Subcutaneous abdominal adipose tissue (tissue), 5 donors: Measurements from ENCODE around the gene KCNJ10.

Experiments used
- H3K27ac ChIP-seq: one replicate; pipeline ENCODE4 v1.7.0; 2013; ENCODE audit warnings: low read depth, mild to moderate bottlenecking, inconsistent platforms, low read length, moderate library complexity
- H3K27me3 ChIP-seq, 5 donors: one replicate each; pipeline ENCODE4 v1.7.0; 2013; ENCODE audit warnings: low read length in 5 of 5, inconsistent platforms in 1 of 5; ENCODE audit not compliant: control insufficient read depth in 5 of 5, insufficient read depth in 4 of 5
- H3K36me3 ChIP-seq, 5 donors: one replicate each; pipeline ENCODE4 v1.7.0; 2013; ENCODE audit warnings: low read length in 5 of 5; ENCODE audit not compliant: control insufficient read depth in 5 of 5, insufficient read depth in 5 of 5
- H3K4me1 ChIP-seq, 5 donors: one replicate each; pipeline ENCODE4 v1.7.0; 2013; ENCODE audit warnings: low read length in 5 of 5, mild to moderate bottlenecking in 3 of 5, moderate library complexity in 1 of 5; ENCODE audit not compliant: control insufficient read depth in 5 of 5, insufficient read depth in 5 of 5
- H3K4me3 ChIP-seq, 5 donors: one replicate each; pipeline ENCODE4 v1.7.0; 2013; ENCODE audit warnings: low read length in 5 of 5, low read depth in 1 of 5
- H3K9ac ChIP-seq, 5 donors: one replicate each; pipeline ENCODE4 v1.7.0; 2013; ENCODE audit warnings: low read length in 5 of 5, mild to moderate bottlenecking in 4 of 5, moderate library complexity in 3 of 5
- H3K9me3 ChIP-seq, 5 donors: one replicate each; pipeline ENCODE4 v1.7.0; 2013; ENCODE audit warnings: low read length in 5 of 5; ENCODE audit not compliant: control insufficient read depth in 5 of 5
- donor health status: healthy.
- donor health status: healthy.
- donor health status: healthy.
- donor health status: healthy.
- donor health status: healthy.

The KCNJ10 gene

DNA sequence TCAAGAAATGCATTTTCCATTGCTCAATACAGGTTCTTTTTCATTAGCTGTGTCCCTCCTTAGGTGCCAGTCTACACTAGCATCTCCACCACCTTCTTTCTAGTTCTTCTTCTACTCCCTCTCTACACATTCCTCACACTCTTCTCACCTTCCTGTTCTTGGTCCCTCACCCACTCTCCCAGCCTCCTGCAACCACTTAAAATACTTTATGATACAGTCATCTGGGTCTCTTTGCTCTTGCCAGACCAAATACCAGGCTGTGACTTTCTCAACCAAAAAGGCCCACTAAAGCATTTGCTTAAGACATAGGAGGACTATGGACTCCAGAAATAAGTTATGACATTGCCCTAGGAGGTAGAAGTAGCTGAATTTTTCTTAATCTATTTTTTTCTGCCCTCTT lies 73.3 kb downstream of the KCNJ10 start:
- H3K9me3 ChIP-seq: no peaks in the 10 kb centered on the region
- no peaks in the 10 kb centered on the region for H3K36me3 ChIP-seq
- H3K27me3 ChIP-seq: no peaks in the 10 kb centered on the region
- no peak overlapping the region for H3K4me3 ChIP-seq
- no peak overlapping the region for H3K9ac ChIP-seq
- no peak overlapping the region for H3K27ac ChIP-seq
- peaks cover 0 to 4% (median 2%) of the 10 kb centered on the region in 5 donors for H3K4me1 ChIP-seq

DNA sequence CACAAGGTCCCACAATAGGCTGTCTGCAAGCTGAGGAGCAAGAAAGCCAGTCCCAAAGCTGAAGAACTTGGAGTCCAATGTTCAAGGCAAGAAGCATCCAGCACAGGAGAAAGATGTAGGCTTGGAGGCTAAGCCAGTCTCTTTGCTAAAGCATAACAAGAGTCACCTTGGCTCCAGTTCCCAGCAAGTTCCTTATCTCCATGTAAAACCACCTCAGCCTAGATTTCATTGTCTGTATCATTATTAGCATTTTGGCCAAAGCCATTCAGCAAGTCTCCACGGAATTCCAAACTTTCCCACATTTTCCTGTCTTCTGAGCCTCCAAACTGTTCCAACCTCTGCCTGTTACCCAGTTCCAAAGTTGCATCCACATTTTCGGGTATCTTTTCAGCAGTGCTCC lies 75.1 kb downstream of the KCNJ10 start:
- Histone ChIP-seq H3K27me3 (no peaks in the 10 kb centered on the region), H3K4me1 (peaks cover 2 to 9% (median 5%) of the 10 kb centered on the region in 5 donors), H3K4me3 (no peak overlapping the region), H3K36me3 (no peaks in the 10 kb centered on the region), H3K9ac (no peak overlapping the region), H3K27ac (no peak overlapping the region), H3K9me3 (no peaks in the 10 kb centered on the region)

DNA sequence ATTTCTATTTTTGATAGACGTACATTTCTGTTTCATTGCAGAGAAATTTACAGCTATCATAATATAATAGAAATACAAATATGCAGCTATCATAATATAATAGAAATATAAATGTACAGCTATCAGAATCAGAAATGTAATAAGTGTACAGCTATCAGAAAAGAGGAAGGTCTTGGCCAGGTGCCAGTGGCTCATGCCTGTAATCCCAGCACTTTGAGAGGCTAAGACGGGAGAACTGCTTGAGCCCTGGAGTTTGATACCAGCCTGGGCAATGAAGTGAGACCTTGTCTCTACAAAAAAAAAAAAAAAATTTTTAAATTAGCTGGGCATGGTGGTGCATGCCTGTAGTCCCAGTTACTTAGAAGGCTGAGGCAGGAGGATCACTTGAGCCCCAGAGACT lies 76.0 kb downstream of the KCNJ10 start:
- no peaks in the 10 kb centered on the region for H3K36me3 ChIP-seq
- no peak overlapping the region for H3K27ac ChIP-seq
- H3K27me3 ChIP-seq: no peaks in the 10 kb centered on the region
- H3K4me1 ChIP-seq: peaks cover 2 to 9% (median 5%) of the 10 kb centered on the region in 5 donors
- no peak overlapping the region for H3K4me3 ChIP-seq
- H3K9ac ChIP-seq: no peak overlapping the region
- H3K9me3 ChIP-seq: no peaks in the 10 kb centered on the region

DNA sequence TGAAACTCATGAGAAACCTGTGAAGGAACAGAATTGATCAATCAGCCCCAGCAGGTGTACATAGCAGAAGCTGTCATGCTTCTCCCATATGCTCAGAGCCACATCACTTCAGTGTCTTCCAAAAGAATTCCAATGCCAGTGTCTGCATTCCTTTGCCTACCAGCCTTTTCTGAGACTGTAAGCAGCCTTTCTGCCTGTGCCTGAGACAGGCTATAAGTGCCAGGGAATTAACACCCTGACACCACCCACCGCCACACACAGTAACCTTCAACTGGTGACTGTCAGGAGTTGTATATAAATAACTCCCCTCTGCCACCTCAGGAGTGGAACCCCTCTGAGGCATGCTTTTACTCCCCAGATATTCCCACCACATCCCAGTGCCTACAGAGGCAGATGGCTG lies 77.8 kb downstream of the KCNJ10 start:
- Histone ChIP-seq H3K4me3 (no peak overlapping the region), H3K36me3 (no peaks in the 10 kb centered on the region), H3K9ac (no peak overlapping the region), H3K27ac (no peak overlapping the region), H3K9me3 (no peaks in the 10 kb centered on the region), H3K27me3 (peaks cover 0 to 3% (median 0%) of the 10 kb centered on the region in 5 donors), H3K4me1 (peaks cover 2 to 9% (median 5%) of the 10 kb centered on the region in 5 donors)

DNA sequence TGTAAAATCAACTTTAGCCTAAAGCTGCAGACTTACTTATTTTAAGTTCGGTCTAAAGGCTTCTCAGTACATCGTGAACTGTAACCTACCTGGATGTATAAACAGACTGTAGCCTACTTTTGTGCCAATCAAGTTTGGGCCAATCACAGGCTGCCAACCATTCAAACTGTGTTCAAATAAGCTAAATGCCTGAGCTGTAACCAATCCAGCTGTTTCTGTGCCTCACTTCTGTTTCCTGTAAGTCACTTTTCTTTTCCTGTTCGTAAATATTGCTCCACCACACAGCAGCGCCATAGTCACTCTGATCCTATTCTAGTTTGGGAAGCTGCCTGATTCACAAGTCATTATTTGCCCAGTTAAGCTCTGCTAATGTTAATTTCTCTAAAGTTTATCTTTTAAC lies 78.4 kb downstream of the KCNJ10 start:
- no peak overlapping the region for H3K27ac ChIP-seq

DNA sequence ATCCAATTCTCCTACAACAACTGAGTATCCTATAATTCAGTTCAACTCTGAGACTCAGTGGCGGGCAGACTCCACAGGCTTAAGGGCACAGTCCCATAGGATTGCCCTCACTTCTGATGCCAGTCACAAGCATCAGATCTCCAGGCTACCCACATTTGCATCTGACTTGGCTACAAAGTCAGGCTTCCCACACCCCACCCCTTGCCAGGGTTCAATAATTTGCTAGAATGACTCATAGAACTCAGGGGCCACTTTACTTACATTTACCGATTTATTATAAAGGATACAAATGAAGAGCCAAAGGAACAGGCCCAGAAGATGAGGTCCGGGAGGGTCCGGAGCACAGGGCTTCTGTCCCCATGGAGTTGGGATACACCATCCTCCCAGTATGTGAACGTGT lies 80.0 kb downstream of the KCNJ10 start:
- H3K27ac ChIP-seq: no peak overlapping the region
- peaks cover 0 to 4% (median 0%) of the 10 kb centered on the region in 5 donors for H3K27me3 ChIP-seq
- H3K4me3 ChIP-seq: no peak overlapping the region
- peaks cover 2 to 9% (median 5%) of the 10 kb centered on the region in 5 donors for H3K4me1 ChIP-seq
- H3K36me3 ChIP-seq: no peaks in the 10 kb centered on the region
- H3K9me3 ChIP-seq: no peaks in the 10 kb centered on the region
- H3K9ac ChIP-seq: no peak overlapping the region

More for the DNA sequence above, 78.4 kb downstream of the KCNJ10 start:
- no peaks in the 10 kb centered on the region for H3K36me3 ChIP-seq
- H3K9me3 ChIP-seq: no peaks in the 10 kb centered on the region
- H3K9ac ChIP-seq: no peak overlapping the region
- peaks cover 2 to 9% (median 5%) of the 10 kb centered on the region in 5 donors for H3K4me1 ChIP-seq
- peak overlapping the region in 2 of 5 donors; percentile 19 to 45 for H3K4me3 ChIP-seq
- peaks cover 0 to 4% (median 0%) of the 10 kb centered on the region in 5 donors for H3K27me3 ChIP-seq

DNA sequence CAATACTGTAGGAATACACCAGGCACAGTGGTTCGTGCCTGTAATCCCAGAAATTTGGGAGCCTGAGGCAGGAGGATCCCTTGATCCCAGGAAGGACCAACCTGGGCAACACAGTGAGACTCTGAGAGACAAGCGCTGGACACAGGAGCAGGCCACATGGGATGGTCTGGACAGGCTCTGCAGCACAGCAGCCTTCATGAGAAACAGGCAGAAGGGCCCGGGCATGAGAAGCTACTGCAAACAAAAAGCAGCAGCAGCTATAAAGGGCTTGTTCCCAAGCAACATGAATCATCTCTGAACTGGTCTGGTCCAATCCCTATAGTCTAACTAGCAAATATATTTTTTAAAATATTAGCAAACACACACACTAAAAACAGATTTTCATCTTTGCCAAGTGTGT lies 80.4 kb downstream of the KCNJ10 start:
- H3K4me1 ChIP-seq: peaks cover 2 to 9% (median 5%) of the 10 kb centered on the region in 5 donors
- H3K9ac ChIP-seq: no peak overlapping the region
- H3K36me3 ChIP-seq: no peaks in the 10 kb centered on the region
- no peak overlapping the region for H3K27ac ChIP-seq
- no peak overlapping the region for H3K4me3 ChIP-seq
- H3K27me3 ChIP-seq: peaks cover 0 to 4% (median 0%) of the 10 kb centered on the region in 5 donors
- H3K9me3 ChIP-seq: no peaks in the 10 kb centered on the region

DNA sequence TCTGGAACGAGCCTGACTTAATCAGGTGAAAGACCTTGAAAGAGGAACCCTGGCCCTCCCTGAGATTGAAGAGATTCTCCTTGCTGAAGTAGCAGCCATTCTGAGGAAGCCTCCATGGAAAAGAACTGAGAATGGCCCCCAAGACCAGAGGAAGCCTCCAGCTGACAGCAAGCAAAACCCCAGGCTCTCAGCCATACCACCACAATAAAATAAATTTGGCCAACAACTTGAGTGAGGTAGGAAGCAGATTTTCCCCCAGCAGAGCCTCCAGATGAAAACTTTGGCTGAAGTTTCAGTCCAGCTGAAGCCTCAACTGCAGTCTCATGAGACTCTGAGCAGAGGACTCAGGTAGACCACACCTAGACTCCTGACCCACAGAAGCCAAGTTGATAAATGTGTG lies 82.0 kb downstream of the KCNJ10 start:
- Histone ChIP-seq H3K4me3 (no peak overlapping the region), H3K9me3 (no peaks in the 10 kb centered on the region), H3K36me3 (no peaks in the 10 kb centered on the region), H3K27me3 (peaks cover 0 to 4% (median 0%) of the 10 kb centered on the region in 5 donors), H3K9ac (no peak overlapping the region), H3K27ac (no peak overlapping the region), H3K4me1 (peaks cover 2 to 9% (median 5%) of the 10 kb centered on the region in 5 donors)

DNA sequence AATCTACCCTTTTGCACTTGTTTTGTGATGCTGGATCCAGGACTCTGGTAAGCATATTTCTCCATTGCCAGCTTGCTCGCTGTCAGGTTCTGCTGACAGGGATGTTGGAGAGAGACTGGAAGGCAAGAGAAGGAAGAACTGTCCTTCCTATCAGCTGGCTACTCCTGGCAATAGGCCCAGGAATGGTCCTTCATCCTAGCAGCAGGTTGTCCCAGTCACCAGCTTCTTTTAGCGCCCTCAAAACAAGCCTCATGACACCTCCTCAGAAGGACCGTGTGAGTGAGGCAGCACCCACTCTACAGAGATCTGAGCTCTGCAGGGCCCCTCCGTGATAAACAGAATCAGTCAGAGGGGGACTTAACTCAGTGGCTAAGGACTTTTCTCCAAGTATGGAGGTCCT lies 82.8 kb downstream of the KCNJ10 start:
- no peak overlapping the region for H3K27ac ChIP-seq
- peaks cover 0 to 4% (median 0%) of the 10 kb centered on the region in 5 donors for H3K27me3 ChIP-seq
- no peak overlapping the region for H3K4me3 ChIP-seq
- H3K36me3 ChIP-seq: no peaks in the 10 kb centered on the region
- H3K4me1 ChIP-seq: peaks cover 2 to 9% (median 5%) of the 10 kb centered on the region in 5 donors
- no peak overlapping the region for H3K9ac ChIP-seq
- H3K9me3 ChIP-seq: no peaks in the 10 kb centered on the region

DNA sequence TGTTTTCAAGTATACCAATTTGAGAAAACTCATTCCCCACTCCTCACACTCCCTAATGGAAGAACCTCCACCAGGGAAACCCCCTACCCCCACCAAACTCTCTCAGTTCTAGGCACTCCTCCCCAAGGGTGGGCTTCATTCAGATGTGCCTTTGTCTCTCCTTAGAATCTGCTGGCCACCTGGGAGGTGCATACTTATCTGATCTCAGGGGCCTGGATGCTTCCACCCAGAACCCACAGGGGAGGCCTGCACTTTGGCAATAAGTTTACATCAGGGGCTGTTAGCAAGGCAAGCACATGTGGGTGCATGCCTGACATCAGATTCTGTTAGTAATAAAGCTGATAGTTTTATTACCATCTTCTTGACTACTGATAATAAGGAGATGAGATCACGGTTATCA lies 83.4 kb downstream of the KCNJ10 start:
- H3K27ac ChIP-seq: no peak overlapping the region
- H3K36me3 ChIP-seq: no peaks in the 10 kb centered on the region
- no peak overlapping the region for H3K9ac ChIP-seq
- no peak overlapping the region for H3K4me3 ChIP-seq
- peaks cover 0 to 4% (median 2%) of the 10 kb centered on the region in 5 donors for H3K4me1 ChIP-seq
- peaks cover 0 to 4% (median 0%) of the 10 kb centered on the region in 5 donors for H3K27me3 ChIP-seq
- no peaks in the 10 kb centered on the region for H3K9me3 ChIP-seq

DNA sequence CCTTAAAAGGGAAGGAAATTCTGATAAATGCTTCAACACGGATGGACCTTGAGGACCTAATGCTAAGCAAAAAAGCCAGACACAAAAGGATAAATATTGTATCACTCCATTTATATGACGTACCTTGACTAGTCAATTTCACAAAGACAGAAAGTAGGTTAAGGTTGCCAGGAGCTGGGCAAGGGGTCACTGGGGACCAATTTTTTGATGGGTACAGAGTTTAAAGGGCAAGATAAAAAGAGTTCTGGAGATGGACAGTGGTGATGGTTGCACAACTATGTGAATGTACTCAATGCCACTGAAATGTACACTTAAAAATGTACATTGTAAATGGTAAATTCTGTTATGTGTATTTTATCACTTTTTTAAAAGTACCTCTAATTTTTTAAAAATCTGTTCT lies 83.9 kb downstream of the KCNJ10 start:
- H3K27ac ChIP-seq: no peak overlapping the region
- no peak overlapping the region for H3K9ac ChIP-seq
- no peaks in the 10 kb centered on the region for H3K36me3 ChIP-seq
- H3K9me3 ChIP-seq: no peaks in the 10 kb centered on the region
- H3K4me3 ChIP-seq: no peak overlapping the region
- H3K27me3 ChIP-seq: peaks cover 0 to 4% (median 0%) of the 10 kb centered on the region in 5 donors
- no peaks in the 10 kb centered on the region for H3K4me1 ChIP-seq
